WTC11 (cell line): ENCODE data around the gene NAV2. TPM values are rescaled to one million over a fixed set of nuclear protein-coding genes. Genes with fewer than 3 reads are reported as not detected.

Experiments used
- ATAC-seq: fragments of 200-7000 bp; cut with Tn5 transposase; 2 replicates; pipeline ENCODE4 v1.10.0; 2021; ENCODE audit warnings: mild to moderate bottlenecking, moderate library complexity
- CTCF ChIA-PET: fragments of 300-600 bp; sonication (Branson Sonifier 250); formaldehyde crosslinking; loops from one replicate; lab custom pipeline; 2021; ENCODE audit warnings: antibody characterized with exemption; lab: Charles Lee
- POLR2A ChIA-PET: fragments of 350-600 bp; sonication (Branson Sonifier 250); formaldehyde crosslinking; loops from one replicate; lab custom pipeline; 2021; ENCODE audit warnings: antibody characterized with exemption; lab: Charles Lee
- DNase-seq: peaks from one replicate; pipeline ENCODE4 v3.0.0; 2021; ENCODE audit warnings: low spot score
- H3K27ac Mint-ChIP-seq: 2 replicates; pipeline ENCODE4 v1.8.0; 2021; ENCODE audit warnings: mixed read lengths
- H3K27me3 Mint-ChIP-seq: 2 replicates; pipeline ENCODE4 v1.8.0; 2021; ENCODE audit warnings: low read depth, mild to moderate bottlenecking, moderate library complexity, mixed read lengths
- H3K36me3 Mint-ChIP-seq: 2 replicates; pipeline ENCODE4 v1.8.0; 2021; ENCODE audit warnings: mixed read lengths
- H3K4me1 Mint-ChIP-seq: 2 replicates; pipeline ENCODE4 v1.8.0; 2022; ENCODE audit warnings: mixed read lengths
- H3K4me3 Mint-ChIP-seq: 2 replicates; pipeline ENCODE4 v1.8.0; 2021; ENCODE audit warnings: mild to moderate bottlenecking, moderate library complexity, mixed read lengths
- H3K9me3 Mint-ChIP-seq: 2 replicates; pipeline ENCODE4 v1.8.0; 2021; ENCODE audit warnings: mixed read lengths
- ATF1 ChIP-seq: sonication (generic); formaldehyde crosslinking; IDR thresholded peaks from 2 replicates; pipeline ENCODE4 v1.8.1; 2023; ENCODE audit warnings: mild to moderate bottlenecking, moderate library complexity, missing genetic modification reagents
- CREM ChIP-seq: sonication (generic); formaldehyde crosslinking; IDR thresholded peaks from 2 replicates; pipeline ENCODE4 v1.8.1; 2022; ENCODE audit warnings: mild to moderate bottlenecking, missing genetic modification reagents, moderate library complexity
- GABPB1 ChIP-seq: sonication (generic); formaldehyde crosslinking; IDR thresholded peaks from 2 replicates; pipeline ENCODE4 v1.8.1; 2023; ENCODE audit warnings: mild to moderate bottlenecking, missing genetic modification reagents
- MYBL2 ChIP-seq: sonication (generic); formaldehyde crosslinking; IDR thresholded peaks from 2 replicates; pipeline ENCODE4 v1.8.1; 2023; ENCODE audit warnings: mild to moderate bottlenecking, moderate library complexity, missing genetic modification reagents
- NR1H2 ChIP-seq: sonication (generic); formaldehyde crosslinking; IDR thresholded peaks from 2 replicates; pipeline ENCODE4 v1.9.0; 2021; ENCODE audit warnings: mild to moderate bottlenecking, moderate library complexity, missing genetic modification reagents
- PRRX2 ChIP-seq: fragments of 250-450 bp; sonication (Bioruptor Pico); IDR thresholded peaks from 2 replicates; pipeline ENCODE4 v1.8.0; 2021; ENCODE audit warnings: mild to moderate bottlenecking
- TCF7 ChIP-seq: sonication (generic); formaldehyde crosslinking; IDR thresholded peaks from 2 replicates; pipeline ENCODE4 v1.8.0; 2022; ENCODE audit warnings: mild to moderate bottlenecking, low read depth, missing genetic modification reagents, moderate library complexity
- ZNF219 ChIP-seq: sonication (generic); formaldehyde crosslinking; IDR thresholded peaks from 2 replicates; pipeline ENCODE4 v1.8.0; 2023; ENCODE audit warnings: missing genetic modification reagents, mild to moderate bottlenecking, borderline replicate concordance
- ZNF317 ChIP-seq: sonication (generic); formaldehyde crosslinking; IDR thresholded peaks from 2 replicates; pipeline ENCODE4 v1.8.1; 2023; ENCODE audit warnings: low read depth, mild to moderate bottlenecking, moderate library complexity, missing genetic modification reagents, borderline replicate concordance
- ZNF416 ChIP-seq: fragments of 250-450 bp; sonication (Bioruptor Pico); IDR thresholded peaks from 2 replicates; pipeline ENCODE4 v1.9.0; 2021; ENCODE audit warnings: mild to moderate bottlenecking, inconsistent platforms
- ZNF671 ChIP-seq: fragments of 250-450 bp; sonication (Bioruptor Pico); IDR thresholded peaks from 2 replicates; pipeline ENCODE4 v1.8.0; 2021; ENCODE audit warnings: mild to moderate bottlenecking
- total RNA-seq: library from RNA; stranded (reverse); gene quantifications from 3 replicates; pipeline ENCODE4 v1.2.3, GENCODE V29; 2021
- TF ChIP-seq, protein P1 (sequence below): fragments of 250-450 bp; sonication (Bioruptor Pico); IDR thresholded peaks from 2 replicates; pipeline ENCODE4 v1.9.0; 2021; ENCODE audit warnings: moderate library complexity, mild to moderate bottlenecking, inconsistent platforms, borderline replicate concordance
- TF ChIP-seq, protein P2 (sequence below): sonication (generic); formaldehyde crosslinking; conservative IDR thresholded peaks from 2 replicates; pipeline ENCODE4 v1.8.1; 2023; ENCODE audit warnings: mild to moderate bottlenecking, low read depth, missing genetic modification reagents, moderate library complexity
- TF ChIP-seq, protein P3 (sequence below): sonication (generic); formaldehyde crosslinking; IDR thresholded peaks from 2 replicates; pipeline ENCODE4 v1.8.1; 2023; ENCODE audit warnings: mild to moderate bottlenecking, missing genetic modification reagents, moderate library complexity
- TF ChIP-seq, protein P4 (sequence below): fragments of 250-450 bp; sonication (Bioruptor Pico); IDR thresholded peaks from 2 replicates; pipeline ENCODE4 v1.9.0; 2021; ENCODE audit warnings: mild to moderate bottlenecking, borderline replicate concordance
- TF ChIP-seq, protein P5 (sequence below): sonication (generic); formaldehyde crosslinking; IDR thresholded peaks from 2 replicates; pipeline ENCODE4 v1.8.1; 2023; ENCODE audit warnings: mild to moderate bottlenecking, missing genetic modification reagents, moderate library complexity
- TF ChIP-seq, protein P6 (sequence below): sonication (generic); formaldehyde crosslinking; IDR thresholded peaks from 2 replicates; pipeline ENCODE4 v1.8.1; 2022; ENCODE audit warnings: missing genetic modification reagents, borderline replicate concordance
- TF ChIP-seq, protein P7 (sequence below): sonication (generic); formaldehyde crosslinking; IDR thresholded peaks from 2 replicates; pipeline ENCODE4 v1.8.0; 2022; ENCODE audit warnings: missing genetic modification reagents
- TF ChIP-seq, protein P8 (sequence below): fragments of 250-450 bp; sonication (Bioruptor Pico); IDR thresholded peaks from 2 replicates; pipeline ENCODE4 v1.8.0; 2021; ENCODE audit warnings: mild to moderate bottlenecking

The NAV2 gene
- total RNA-seq, 1 experiment from 2014 or later = 42.8 TPM

DNA sequence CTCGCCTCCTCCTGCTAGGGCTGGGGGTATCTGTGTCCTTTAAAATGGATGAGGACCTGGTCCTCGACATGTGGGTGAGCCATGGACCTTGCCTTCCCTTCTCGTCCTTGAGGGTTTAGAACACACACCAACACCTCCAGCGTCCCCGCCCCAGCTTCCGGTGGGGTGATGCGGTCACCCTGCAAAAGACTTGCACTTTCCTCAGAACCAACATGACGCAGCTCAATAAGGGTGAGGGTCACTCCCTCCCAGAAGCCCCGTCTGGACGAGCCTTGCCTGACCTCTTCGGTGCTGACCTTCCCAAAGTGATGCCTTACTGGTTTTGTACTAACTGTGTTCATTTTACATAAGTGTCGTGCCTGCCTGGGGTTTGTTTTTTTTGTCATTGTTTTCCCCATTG lies 406.7 kb downstream of the NAV2 start (continued):
- TF ChIP-seq, protein P1, sequence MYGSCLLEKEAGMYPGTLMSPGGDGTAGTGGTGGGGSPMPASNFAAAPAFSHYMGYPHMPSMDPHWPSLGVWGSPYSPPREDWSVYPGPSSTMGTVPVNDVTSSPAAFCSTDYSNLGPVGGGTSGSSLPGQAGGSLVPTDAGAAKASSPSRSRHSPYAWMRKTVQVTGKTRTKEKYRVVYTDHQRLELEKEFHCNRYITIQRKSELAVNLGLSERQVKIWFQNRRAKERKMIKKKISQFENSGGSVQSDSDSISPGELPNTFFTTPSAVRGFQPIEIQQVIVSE (CRISPR knock-in tag) = no peak
- TF ChIP-seq TCF7 (no peak), PRRX2 (CRISPR knock-in tag) (no peak), GABPB1 (CRISPR knock-in tag) (no peak), CREM (CRISPR knock-in tag) (no peak), ZNF317 (CRISPR knock-in tag) (no peak), NR1H2 (CRISPR knock-in tag) (no peak)
- TF ChIP-seq, protein P2, sequence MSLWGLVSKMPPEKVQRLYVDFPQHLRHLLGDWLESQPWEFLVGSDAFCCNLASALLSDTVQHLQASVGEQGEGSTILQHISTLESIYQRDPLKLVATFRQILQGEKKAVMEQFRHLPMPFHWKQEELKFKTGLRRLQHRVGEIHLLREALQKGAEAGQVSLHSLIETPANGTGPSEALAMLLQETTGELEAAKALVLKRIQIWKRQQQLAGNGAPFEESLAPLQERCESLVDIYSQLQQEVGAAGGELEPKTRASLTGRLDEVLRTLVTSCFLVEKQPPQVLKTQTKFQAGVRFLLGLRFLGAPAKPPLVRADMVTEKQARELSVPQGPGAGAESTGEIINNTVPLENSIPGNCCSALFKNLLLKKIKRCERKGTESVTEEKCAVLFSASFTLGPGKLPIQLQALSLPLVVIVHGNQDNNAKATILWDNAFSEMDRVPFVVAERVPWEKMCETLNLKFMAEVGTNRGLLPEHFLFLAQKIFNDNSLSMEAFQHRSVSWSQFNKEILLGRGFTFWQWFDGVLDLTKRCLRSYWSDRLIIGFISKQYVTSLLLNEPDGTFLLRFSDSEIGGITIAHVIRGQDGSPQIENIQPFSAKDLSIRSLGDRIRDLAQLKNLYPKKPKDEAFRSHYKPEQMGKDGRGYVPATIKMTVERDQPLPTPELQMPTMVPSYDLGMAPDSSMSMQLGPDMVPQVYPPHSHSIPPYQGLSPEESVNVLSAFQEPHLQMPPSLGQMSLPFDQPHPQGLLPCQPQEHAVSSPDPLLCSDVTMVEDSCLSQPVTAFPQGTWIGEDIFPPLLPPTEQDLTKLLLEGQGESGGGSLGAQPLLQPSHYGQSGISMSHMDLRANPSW (CRISPR knock-in tag) = no peak
- TF ChIP-seq, protein P3, sequence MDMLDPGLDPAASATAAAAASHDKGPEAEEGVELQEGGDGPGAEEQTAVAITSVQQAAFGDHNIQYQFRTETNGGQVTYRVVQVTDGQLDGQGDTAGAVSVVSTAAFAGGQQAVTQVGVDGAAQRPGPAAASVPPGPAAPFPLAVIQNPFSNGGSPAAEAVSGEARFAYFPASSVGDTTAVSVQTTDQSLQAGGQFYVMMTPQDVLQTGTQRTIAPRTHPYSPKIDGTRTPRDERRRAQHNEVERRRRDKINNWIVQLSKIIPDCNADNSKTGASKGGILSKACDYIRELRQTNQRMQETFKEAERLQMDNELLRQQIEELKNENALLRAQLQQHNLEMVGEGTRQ (CRISPR knock-in tag) = no peak
- TF ChIP-seq, protein P4, sequence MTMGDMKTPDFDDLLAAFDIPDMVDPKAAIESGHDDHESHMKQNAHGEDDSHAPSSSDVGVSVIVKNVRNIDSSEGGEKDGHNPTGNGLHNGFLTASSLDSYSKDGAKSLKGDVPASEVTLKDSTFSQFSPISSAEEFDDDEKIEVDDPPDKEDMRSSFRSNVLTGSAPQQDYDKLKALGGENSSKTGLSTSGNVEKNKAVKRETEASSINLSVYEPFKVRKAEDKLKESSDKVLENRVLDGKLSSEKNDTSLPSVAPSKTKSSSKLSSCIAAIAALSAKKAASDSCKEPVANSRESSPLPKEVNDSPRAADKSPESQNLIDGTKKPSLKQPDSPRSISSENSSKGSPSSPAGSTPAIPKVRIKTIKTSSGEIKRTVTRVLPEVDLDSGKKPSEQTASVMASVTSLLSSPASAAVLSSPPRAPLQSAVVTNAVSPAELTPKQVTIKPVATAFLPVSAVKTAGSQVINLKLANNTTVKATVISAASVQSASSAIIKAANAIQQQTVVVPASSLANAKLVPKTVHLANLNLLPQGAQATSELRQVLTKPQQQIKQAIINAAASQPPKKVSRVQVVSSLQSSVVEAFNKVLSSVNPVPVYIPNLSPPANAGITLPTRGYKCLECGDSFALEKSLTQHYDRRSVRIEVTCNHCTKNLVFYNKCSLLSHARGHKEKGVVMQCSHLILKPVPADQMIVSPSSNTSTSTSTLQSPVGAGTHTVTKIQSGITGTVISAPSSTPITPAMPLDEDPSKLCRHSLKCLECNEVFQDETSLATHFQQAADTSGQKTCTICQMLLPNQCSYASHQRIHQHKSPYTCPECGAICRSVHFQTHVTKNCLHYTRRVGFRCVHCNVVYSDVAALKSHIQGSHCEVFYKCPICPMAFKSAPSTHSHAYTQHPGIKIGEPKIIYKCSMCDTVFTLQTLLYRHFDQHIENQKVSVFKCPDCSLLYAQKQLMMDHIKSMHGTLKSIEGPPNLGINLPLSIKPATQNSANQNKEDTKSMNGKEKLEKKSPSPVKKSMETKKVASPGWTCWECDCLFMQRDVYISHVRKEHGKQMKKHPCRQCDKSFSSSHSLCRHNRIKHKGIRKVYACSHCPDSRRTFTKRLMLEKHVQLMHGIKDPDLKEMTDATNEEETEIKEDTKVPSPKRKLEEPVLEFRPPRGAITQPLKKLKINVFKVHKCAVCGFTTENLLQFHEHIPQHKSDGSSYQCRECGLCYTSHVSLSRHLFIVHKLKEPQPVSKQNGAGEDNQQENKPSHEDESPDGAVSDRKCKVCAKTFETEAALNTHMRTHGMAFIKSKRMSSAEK (CRISPR knock-in tag) = no peak
- TF ChIP-seq, protein P5, sequence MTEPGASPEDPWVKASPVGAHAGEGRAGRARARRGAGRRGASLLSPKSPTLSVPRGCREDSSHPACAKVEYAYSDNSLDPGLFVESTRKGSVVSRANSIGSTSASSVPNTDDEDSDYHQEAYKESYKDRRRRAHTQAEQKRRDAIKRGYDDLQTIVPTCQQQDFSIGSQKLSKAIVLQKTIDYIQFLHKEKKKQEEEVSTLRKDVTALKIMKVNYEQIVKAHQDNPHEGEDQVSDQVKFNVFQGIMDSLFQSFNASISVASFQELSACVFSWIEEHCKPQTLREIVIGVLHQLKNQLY (CRISPR knock-in tag) = no peak

DNA sequence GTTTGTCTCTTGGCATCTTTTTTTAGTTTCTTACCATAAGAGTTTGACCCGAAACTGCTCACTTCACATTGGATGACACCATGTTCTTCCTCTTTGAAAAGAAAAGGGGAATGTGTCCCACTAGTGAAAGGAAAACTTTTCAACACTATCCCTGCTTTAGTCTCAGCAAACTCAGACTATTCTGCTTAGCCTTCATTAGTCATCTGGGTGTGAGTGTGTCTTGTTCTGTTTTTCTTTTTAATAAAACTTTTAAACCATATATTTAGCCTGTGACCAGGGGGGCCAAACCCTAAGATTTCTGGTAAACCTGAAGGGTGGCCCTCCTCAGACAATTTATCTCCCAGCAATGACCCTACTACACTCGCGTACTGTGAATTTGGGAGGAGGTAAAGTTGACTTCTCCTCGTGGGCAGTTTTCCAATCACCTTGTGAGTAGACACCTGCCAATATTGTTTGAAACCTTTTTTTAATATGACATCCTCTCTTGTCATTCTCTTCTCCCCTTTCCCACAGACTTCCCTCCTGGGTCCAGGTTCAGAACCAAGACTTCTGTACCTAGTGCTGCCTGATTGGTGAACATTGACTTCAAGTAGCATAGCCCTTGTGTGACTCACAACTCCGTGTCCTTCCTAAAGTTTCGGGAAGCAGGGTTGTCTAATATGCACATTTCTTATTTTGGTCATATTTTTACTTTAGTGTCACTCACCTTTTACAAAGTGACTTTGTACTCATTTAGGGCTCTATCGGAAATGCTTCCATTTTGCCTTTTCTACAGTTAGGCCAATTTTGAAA lies 407.7 kb downstream of the NAV2 start:
- H3K27ac Mint-ChIP-seq = no peak overlapping the region
- no peak for ATAC-seq
- H3K27me3 Mint-ChIP-seq = no peaks in the 10 kb centered on the region
- peaks cover 42% of the 10 kb centered on the region for H3K36me3 Mint-ChIP-seq
- no peaks in the 10 kb centered on the region for H3K4me1 Mint-ChIP-seq
- ChIA-PET CTCF (no interaction called here), POLR2A (no interaction called here)
- no peak overlapping the region for H3K4me3 Mint-ChIP-seq
- no peaks in the 10 kb centered on the region for H3K9me3 Mint-ChIP-seq
- no peak for DNase-seq
- TF ChIP-seq ZNF219 (no peak), ATF1 (CRISPR knock-in tag) (no peak), ZNF671 (CRISPR knock-in tag) (no peak), ZNF416 (CRISPR knock-in tag) (no peak), PRRX2 (CRISPR knock-in tag) (no peak), MYBL2 (CRISPR knock-in tag) (no peak)
- TF ChIP-seq, protein P6, sequence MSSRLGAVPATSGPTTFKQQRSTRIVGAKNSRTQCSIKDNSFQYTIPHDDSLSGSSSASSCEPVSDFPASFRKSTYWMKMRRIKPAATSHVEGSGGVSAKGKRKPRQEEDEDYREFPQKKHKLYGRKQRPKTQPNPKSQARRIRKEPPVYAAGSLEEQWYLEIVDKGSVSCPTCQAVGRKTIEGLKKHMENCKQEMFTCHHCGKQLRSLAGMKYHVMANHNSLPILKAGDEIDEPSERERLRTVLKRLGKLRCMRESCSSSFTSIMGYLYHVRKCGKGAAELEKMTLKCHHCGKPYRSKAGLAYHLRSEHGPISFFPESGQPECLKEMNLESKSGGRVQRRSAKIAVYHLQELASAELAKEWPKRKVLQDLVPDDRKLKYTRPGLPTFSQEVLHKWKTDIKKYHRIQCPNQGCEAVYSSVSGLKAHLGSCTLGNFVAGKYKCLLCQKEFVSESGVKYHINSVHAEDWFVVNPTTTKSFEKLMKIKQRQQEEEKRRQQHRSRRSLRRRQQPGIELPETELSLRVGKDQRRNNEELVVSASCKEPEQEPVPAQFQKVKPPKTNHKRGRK (CRISPR knock-in tag) = no peak
- TF ChIP-seq, protein P7, sequence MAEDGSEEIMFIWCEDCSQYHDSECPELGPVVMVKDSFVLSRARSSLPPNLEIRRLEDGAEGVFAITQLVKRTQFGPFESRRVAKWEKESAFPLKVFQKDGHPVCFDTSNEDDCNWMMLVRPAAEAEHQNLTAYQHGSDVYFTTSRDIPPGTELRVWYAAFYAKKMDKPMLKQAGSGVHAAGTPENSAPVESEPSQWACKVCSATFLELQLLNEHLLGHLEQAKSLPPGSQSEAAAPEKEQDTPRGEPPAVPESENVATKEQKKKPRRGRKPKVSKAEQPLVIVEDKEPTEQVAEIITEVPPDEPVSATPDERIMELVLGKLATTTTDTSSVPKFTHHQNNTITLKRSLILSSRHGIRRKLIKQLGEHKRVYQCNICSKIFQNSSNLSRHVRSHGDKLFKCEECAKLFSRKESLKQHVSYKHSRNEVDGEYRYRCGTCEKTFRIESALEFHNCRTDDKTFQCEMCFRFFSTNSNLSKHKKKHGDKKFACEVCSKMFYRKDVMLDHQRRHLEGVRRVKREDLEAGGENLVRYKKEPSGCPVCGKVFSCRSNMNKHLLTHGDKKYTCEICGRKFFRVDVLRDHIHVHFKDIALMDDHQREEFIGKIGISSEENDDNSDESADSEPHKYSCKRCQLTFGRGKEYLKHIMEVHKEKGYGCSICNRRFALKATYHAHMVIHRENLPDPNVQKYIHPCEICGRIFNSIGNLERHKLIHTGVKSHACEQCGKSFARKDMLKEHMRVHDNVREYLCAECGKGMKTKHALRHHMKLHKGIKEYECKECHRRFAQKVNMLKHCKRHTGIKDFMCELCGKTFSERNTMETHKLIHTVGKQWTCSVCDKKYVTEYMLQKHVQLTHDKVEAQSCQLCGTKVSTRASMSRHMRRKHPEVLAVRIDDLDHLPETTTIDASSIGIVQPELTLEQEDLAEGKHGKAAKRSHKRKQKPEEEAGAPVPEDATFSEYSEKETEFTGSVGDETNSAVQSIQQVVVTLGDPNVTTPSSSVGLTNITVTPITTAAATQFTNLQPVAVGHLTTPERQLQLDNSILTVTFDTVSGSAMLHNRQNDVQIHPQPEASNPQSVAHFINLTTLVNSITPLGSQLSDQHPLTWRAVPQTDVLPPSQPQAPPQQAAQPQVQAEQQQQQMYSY (CRISPR knock-in tag) = no peak
- TF ChIP-seq, protein P8, sequence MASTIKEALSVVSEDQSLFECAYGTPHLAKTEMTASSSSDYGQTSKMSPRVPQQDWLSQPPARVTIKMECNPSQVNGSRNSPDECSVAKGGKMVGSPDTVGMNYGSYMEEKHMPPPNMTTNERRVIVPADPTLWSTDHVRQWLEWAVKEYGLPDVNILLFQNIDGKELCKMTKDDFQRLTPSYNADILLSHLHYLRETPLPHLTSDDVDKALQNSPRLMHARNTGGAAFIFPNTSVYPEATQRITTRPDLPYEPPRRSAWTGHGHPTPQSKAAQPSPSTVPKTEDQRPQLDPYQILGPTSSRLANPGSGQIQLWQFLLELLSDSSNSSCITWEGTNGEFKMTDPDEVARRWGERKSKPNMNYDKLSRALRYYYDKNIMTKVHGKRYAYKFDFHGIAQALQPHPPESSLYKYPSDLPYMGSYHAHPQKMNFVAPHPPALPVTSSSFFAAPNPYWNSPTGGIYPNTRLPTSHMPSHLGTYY (CRISPR knock-in tag) = no peak
